Activated naive CD4-positive, alpha-beta T cell treated with anti-CD3 and anti-CD28 coated beads, Interleukin-2, amount 50 U/mL, for 24 hours (primary cell): ENCODE results near the gene FAM136A.
"Not testable (repeated sequence)": the region's sequence is repeated elsewhere in the genome, so short reads cannot be mapped to it uniquely, and the experiment has no call there.

ENCODE experiments used
- H3K27ac Mint-ChIP-seq: one replicate; pipeline ENCODE4 v1.8.0; 2021; ENCODE audit warnings: mild to moderate bottlenecking, mixed read lengths
- H3K27me3 Mint-ChIP-seq: one replicate; pipeline ENCODE4 v1.8.0; 2021; ENCODE audit warnings: mixed read lengths
- H3K36me3 Mint-ChIP-seq: one replicate; pipeline ENCODE4 v1.8.0; 2021; ENCODE audit warnings: mixed read lengths
- H3K4me1 Mint-ChIP-seq: one replicate; pipeline ENCODE4 v1.8.0; 2021; ENCODE audit warnings: mixed read lengths
- H3K4me3 Mint-ChIP-seq: one replicate; pipeline ENCODE4 v1.8.0; 2021; ENCODE audit warnings: mild to moderate bottlenecking, mixed read lengths
- H3K9me3 Mint-ChIP-seq: one replicate; pipeline ENCODE4 v1.8.0; 2021; ENCODE audit warnings: mixed read lengths

FAM136A gene

DNA sequence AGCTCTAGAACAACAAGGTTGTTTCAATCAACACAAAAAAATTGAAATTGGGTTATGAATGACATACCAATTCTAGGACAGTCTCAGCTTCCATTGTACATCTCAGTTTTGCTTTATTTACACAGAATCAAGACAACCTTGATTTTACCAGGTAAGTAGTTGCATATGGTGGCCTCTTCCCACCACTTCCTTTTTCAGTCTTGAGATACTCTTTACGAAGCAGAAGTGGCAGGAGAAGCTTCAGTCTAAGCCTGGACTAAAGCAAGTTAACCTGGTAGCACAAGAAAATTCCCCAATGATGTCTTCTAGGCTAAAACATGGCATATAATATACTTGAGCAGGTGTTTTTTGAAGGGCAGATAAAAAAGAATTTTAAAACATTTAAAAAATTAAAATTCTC is 10.7 kb upstream of the FAM136A start:
- no peaks in the 10 kb centered on the region for H3K4me1 Mint-ChIP-seq

GRCh38 chr2:70310899-70311298 is 9.0 kb upstream of the FAM136A start:
- Mint-ChIP-seq H3K4me3 (no peak overlapping the region), H3K9me3 (no peaks in the 10 kb centered on the region), H3K27me3 (no peaks in the 10 kb centered on the region), H3K36me3 (no peaks in the 10 kb centered on the region), H3K4me1 (no peaks in the 10 kb centered on the region), H3K27ac (no peak overlapping the region)

More for the DNA sequence above, 10.7 kb upstream of the FAM136A start:
- H3K27me3 Mint-ChIP-seq = no peaks in the 10 kb centered on the region
- H3K4me3 Mint-ChIP-seq = no peak overlapping the region
- no peaks in the 10 kb centered on the region for H3K9me3 Mint-ChIP-seq
- H3K27ac Mint-ChIP-seq = no peak overlapping the region
- H3K36me3 Mint-ChIP-seq = no peaks in the 10 kb centered on the region

DNA sequence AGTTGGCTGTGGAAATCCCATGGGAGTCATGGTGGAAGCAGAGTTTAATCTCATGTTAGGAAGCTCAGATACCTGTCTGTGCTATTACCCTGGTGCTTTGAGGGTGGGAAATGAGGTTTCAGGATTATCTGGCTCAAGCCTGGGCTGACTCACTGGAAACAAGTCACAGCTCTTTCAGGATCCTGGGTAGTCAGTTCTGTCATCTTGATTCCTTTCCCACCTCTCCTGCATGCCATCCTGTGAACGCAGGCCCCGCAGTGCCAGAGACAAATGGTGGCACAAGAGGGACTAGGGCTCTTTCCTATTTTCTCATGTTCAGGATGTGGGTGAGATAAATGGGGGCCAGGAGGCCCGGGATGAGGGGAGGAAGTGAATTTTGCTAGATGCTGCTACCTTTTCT is 3.7 kb upstream of the FAM136A start:
- peaks cover 22% of the 10 kb centered on the region for H3K4me1 Mint-ChIP-seq
- H3K27ac Mint-ChIP-seq = no peak overlapping the region
- no peak overlapping the region for H3K4me3 Mint-ChIP-seq
- no peaks in the 10 kb centered on the region for H3K36me3 Mint-ChIP-seq
- H3K27me3 Mint-ChIP-seq = no peaks in the 10 kb centered on the region
- no peaks in the 10 kb centered on the region for H3K9me3 Mint-ChIP-seq

- Mint-ChIP-seq H3K36me3 (no peaks in the 10 kb centered on the region), H3K27ac (no peak overlapping the region), H3K4me3 (no peak overlapping the region), H3K4me1 (peaks cover 25% of the 10 kb centered on the region), H3K9me3 (no peaks in the 10 kb centered on the region), H3K27me3 (no peaks in the 10 kb centered on the region)
Observed at GRCh38 chr2:70304498-70304897, 2.6 kb upstream of the FAM136A start.

GRCh38 chr2:70303186-70303585 is 1.3 kb upstream of the FAM136A start:
- H3K9me3 Mint-ChIP-seq = no peaks in the 10 kb centered on the region
- H3K27me3 Mint-ChIP-seq = no peaks in the 10 kb centered on the region
- H3K36me3 Mint-ChIP-seq = peaks cover 7% of the 10 kb centered on the region
- H3K27ac Mint-ChIP-seq = no peak overlapping the region
- H3K4me1 Mint-ChIP-seq = peaks cover 34% of the 10 kb centered on the region
- no peak overlapping the region for H3K4me3 Mint-ChIP-seq

- peaks cover 37% of the 10 kb centered on the region for H3K4me1 Mint-ChIP-seq
- H3K27me3 Mint-ChIP-seq, H3K36me3 Mint-ChIP-seq, H3K9me3 Mint-ChIP-seq, H3K27ac Mint-ChIP-seq: not testable (repeated sequence)
- H3K4me3 Mint-ChIP-seq = peak overlapping the region; percentile 95
Observed at GRCh38 chr2:70302195-70302546, 304 bp upstream of the FAM136A start.

DNA sequence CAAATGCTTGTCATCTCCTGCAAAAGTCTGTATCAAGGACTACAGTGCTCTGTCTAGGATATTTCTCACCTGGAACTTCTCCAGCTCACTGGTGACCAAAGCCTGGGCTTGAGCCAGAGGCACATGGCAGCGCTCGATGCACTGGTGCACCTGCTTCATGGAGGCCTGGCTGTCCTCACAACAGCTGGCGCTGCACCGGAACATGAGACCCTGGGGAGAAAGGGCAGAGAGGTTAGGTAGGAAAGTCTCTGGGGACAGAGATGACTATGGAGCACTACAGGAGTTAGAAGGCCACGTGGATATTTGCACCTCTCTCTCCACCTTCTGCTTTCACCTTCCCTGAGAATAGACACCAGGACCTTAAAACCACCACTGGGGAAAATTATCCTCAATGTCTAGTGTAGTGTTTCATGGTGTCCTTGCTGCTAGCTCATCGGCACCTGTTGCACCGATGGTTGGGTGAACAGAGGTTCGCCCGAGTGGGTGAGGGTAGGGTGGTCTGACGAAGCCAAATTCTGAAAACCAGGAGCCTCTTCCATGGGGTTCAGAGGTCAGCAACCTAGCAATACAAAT is 1.0 kb downstream of the FAM136A start:
- Mint-ChIP-seq H3K27ac (peak overlapping the region; percentile 97), H3K36me3 (peaks cover 7% of the 10 kb centered on the region), H3K9me3 (no peaks in the 10 kb centered on the region), H3K27me3 (no peaks in the 10 kb centered on the region), H3K4me3 (peak overlapping the region; percentile 95), H3K4me1 (peaks cover 42% of the 10 kb centered on the region)

DNA sequence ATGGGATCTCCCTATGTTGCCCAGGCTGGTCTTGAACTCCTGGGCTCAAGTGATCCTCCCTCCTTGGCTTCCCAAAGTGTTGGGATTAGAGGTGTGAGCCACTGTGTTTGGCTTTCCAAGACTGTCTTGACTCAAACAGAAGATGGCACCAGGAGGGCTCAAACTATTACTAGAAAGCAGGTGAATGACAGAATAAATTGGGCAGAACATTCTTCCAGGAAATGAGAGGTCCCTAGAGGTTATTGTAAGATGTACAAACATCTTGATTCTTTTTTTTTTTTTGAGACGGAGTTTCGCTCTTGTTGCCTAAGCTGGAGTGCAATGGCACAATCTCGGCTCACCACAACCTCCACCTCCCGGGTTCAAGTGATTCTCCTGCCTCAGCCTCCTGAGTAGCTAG is 4.0 kb downstream of the FAM136A start:
- not testable (repeated sequence) for H3K27ac Mint-ChIP-seq, H3K36me3 Mint-ChIP-seq

GRCh38 chr2:70283500-70284191 is 18.2 kb downstream of the FAM136A start:
- peak overlapping the region; percentile 34 for H3K4me3 Mint-ChIP-seq

More for the DNA sequence above, 4.0 kb downstream of the FAM136A start:
- H3K9me3 Mint-ChIP-seq, H3K27me3 Mint-ChIP-seq, H3K4me3 Mint-ChIP-seq: not testable (repeated sequence)
- peaks cover 32% of the 10 kb centered on the region for H3K4me1 Mint-ChIP-seq

DNA sequence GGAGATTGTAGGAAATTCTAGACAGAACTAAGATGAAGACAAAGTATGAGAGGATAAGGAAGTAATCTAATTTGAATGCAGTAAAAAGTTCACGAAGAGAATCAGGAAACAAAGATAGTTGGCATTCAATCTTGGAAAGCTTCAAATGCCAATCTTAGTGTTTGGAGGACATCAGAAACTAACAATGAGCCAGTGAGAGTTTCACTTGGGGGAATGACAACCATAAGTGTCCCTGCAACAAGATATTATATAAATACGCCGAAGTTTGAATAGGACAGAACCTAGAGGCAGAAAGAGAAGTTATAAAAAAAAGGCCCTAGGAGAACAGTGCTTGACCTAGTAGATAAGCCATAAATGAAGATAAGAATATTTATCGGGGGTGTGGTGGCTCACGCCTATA is 19.4 kb downstream of the FAM136A start:
- peak overlapping the region; percentile 39 for H3K4me3 Mint-ChIP-seq
- peaks cover 31% of the 10 kb centered on the region for H3K36me3 Mint-ChIP-seq
- no peaks in the 10 kb centered on the region for H3K9me3 Mint-ChIP-seq
- H3K4me1 Mint-ChIP-seq = peaks cover 53% of the 10 kb centered on the region
- H3K27ac Mint-ChIP-seq = peak overlapping the region; percentile 86
- H3K27me3 Mint-ChIP-seq = no peaks in the 10 kb centered on the region

More at GRCh38 chr2:70283500-70284191, 18.2 kb downstream of the FAM136A start:
- Mint-ChIP-seq H3K27ac (peak overlapping the region; percentile 74), H3K27me3 (no peaks in the 10 kb centered on the region), H3K36me3 (peaks cover 31% of the 10 kb centered on the region), H3K9me3 (no peaks in the 10 kb centered on the region), H3K4me1 (peaks cover 63% of the 10 kb centered on the region)

DNA sequence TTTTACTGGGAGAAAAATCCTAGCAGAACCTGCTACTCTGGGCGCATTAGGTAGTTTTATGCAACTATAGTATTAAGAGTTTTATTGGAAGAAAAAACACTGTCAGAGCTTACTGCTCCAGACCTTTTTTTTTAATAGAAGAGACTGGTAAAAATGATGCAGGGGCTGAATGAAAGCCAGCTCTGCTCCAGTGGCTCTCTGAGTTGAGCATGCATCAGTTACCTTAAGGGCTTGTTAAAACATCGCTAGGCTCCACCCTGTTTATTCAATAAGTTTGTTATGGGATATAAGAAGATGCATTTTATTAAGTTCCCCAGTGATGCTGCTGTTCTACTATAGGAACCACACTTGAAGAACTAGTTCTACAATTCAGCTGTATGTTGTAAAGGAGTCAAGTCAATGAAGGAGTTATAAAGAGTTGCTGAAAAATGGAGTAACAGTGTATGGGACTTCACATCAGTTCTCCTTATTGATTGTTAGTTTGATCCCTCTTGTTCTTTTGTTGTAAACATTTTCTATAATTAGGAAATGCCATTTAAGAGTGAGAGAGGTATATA is 21.5 kb downstream of the FAM136A start:
- peaks cover 32% of the 10 kb centered on the region for H3K4me1 Mint-ChIP-seq
- H3K27me3 Mint-ChIP-seq = no peaks in the 10 kb centered on the region
- H3K36me3 Mint-ChIP-seq = peaks cover 24% of the 10 kb centered on the region
- H3K27ac Mint-ChIP-seq = no peak overlapping the region
- no peaks in the 10 kb centered on the region for H3K9me3 Mint-ChIP-seq
- no peak overlapping the region for H3K4me3 Mint-ChIP-seq

GRCh38 chr2:70270323-70270722 is 31.5 kb downstream of the FAM136A start:
- Mint-ChIP-seq H3K27ac (no peak overlapping the region), H3K9me3 (no peaks in the 10 kb centered on the region), H3K36me3 (peaks cover 13% of the 10 kb centered on the region), H3K27me3 (no peaks in the 10 kb centered on the region), H3K4me1 (peaks cover 13% of the 10 kb centered on the region), H3K4me3 (no peak overlapping the region)

GRCh38 chr2:70269422-70270302 is 32.2 kb downstream of the FAM136A start:
- not testable (repeated sequence) for H3K9me3 Mint-ChIP-seq, H3K27ac Mint-ChIP-seq, H3K4me3 Mint-ChIP-seq, H3K27me3 Mint-ChIP-seq
- Mint-ChIP-seq H3K36me3 (peaks cover 11% of the 10 kb centered on the region), H3K4me1 (peaks cover 14% of the 10 kb centered on the region)

- H3K4me1 Mint-ChIP-seq = peaks cover 19% of the 10 kb centered on the region
- H3K27ac Mint-ChIP-seq, H3K9me3 Mint-ChIP-seq, H3K4me3 Mint-ChIP-seq, H3K27me3 Mint-ChIP-seq: not testable (repeated sequence)
- H3K36me3 Mint-ChIP-seq = peaks cover 11% of the 10 kb centered on the region
Observed at GRCh38 chr2:70266925-70267324, 34.9 kb downstream of the FAM136A start.

DNA sequence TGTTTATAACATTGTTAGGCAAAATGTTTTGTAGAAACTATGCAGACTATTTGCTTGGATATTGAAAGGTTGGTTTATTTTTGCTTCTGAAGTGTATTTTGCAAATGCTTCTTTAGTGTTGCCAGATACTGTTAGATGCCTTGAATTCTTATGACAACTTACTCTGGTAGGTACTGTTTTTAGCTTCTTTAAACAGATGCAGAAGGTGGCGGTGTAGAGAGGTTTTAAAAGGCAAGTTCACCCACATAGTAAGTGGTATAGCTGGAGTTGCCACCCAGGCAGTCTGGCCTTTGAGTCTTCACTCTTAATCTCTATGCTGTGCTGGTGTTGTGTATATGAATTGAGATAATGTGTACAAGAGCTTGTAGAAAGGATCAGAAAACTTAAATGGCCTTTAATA is 40.4 kb downstream of the FAM136A start:
- Mint-ChIP-seq H3K27ac (no peak overlapping the region), H3K4me1 (peaks cover 51% of the 10 kb centered on the region), H3K27me3 (no peaks in the 10 kb centered on the region), H3K9me3 (no peaks in the 10 kb centered on the region), H3K4me3 (no peak overlapping the region), H3K36me3 (peaks cover 10% of the 10 kb centered on the region)

DNA sequence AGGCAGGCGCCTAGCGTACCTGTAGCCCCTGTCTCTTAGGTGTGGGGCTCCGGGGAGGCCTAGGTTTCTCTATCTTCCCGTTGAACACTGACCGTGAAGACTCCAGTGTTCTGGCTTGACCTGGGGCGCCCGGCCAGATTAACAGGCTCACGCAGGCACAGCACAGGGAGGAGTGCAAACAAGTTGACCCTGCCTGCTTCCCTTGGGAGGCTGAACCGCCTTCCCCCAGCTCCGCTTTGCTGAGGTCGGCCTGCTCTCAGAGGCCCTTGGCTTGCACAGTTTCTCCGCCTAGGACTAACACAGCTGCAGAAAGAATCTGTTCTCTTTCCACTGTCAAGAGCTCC is 43.4 kb downstream of the FAM136A start:
- peak overlapping the region; percentile 51 for H3K27ac Mint-ChIP-seq
- H3K36me3 Mint-ChIP-seq = peaks cover 8% of the 10 kb centered on the region
- H3K27me3 Mint-ChIP-seq = no peaks in the 10 kb centered on the region
- H3K9me3 Mint-ChIP-seq = no peaks in the 10 kb centered on the region
- H3K4me1 Mint-ChIP-seq = peaks cover 40% of the 10 kb centered on the region
- H3K4me3 Mint-ChIP-seq = peak overlapping the region; percentile 87
